CD14-positive monocyte (primary cell): ENCODE results near the gene CAMK1D. TPM values are rescaled to one million over a fixed set of nuclear protein-coding genes. Genes with fewer than 3 reads are reported as not detected.

Source experiments
- DNase-seq, 3 donors: peaks; one replicate each; pipeline ENCODE4 v3.0.0-alpha.2; 2011 to 2022
- H2AFZ ChIP-seq: 2 replicates; pipeline ENCODE4 v1.6.0; 2012; ENCODE audit warnings: mild to moderate bottlenecking, low read depth, low read length, inconsistent platforms; ENCODE audit not compliant: insufficient read depth, poor library complexity, severe bottlenecking
- H3K27ac ChIP-seq, 2 donors: 1 replicate in 1 of 2; 2 replicates in 1 of 2; pipeline ENCODE4 v1.5.1; 2012 to 2013; ENCODE audit warnings: low read length in 2 of 2, control low read depth in 1 of 2, inconsistent platforms in 1 of 2, low read depth in 1 of 2, mild to moderate bottlenecking in 1 of 2
- H3K27me3 ChIP-seq, 2 donors: one replicate each; pipeline versions ENCODE4 v1.6.0 to v1.6.1; 2011 to 2013; ENCODE audit warnings: low read length in 2 of 2; ENCODE audit not compliant: control insufficient read depth in 2 of 2, insufficient read depth in 2 of 2
- H3K36me3 ChIP-seq, 2 donors: replicated peaks in 1 of 2; 1 replicate in 1 of 2; 2 replicates in 1 of 2; pipeline versions ENCODE4 v1.5.1 to v1.6.1; 2012 to 2013; ENCODE audit warnings: low read length in 2 of 2, control low read depth in 1 of 2, inconsistent platforms in 1 of 2, mild to moderate bottlenecking in 1 of 2; ENCODE audit not compliant: insufficient read depth in 2 of 2, control insufficient read depth in 1 of 2
- H3K4me1 ChIP-seq, 2 donors: 1 replicate in 1 of 2; 2 replicates in 1 of 2; pipeline versions ENCODE4 v1.5.1 to v1.6.1; 2012 to 2013; ENCODE audit warnings: low read length in 2 of 2, control low read depth in 1 of 2, inconsistent platforms in 1 of 2, mild to moderate bottlenecking in 1 of 2, moderate library complexity in 1 of 2; ENCODE audit not compliant: insufficient read depth in 2 of 2, control insufficient read depth in 1 of 2
- H3K4me2 ChIP-seq: replicated peaks from 2 replicates; pipeline ENCODE3; 2012; ENCODE audit warnings: low read length, moderate library complexity, mild to moderate bottlenecking; ENCODE audit not compliant: poor library complexity, severe bottlenecking; ENCODE audit errors: extremely low read depth
- H3K4me3 ChIP-seq, 3 experiments: fragments of 200-600 bp in 1 of 3; sonication (generic) in 1 of 3; replicated peaks in 1 of 3; 1 replicate in 2 of 3; 2 replicates in 1 of 3; pipeline ENCODE4 v1.5.1; 2011 to 2013; ENCODE audit warnings: low read length in 3 of 3, mild to moderate bottlenecking in 3 of 3, control low read depth in 2 of 3, low read depth in 2 of 3, inconsistent platforms in 1 of 3, moderate library complexity in 1 of 3
- H3K79me2 ChIP-seq: 2 replicates; pipeline ENCODE4 v1.6.0; 2012; ENCODE audit warnings: mild to moderate bottlenecking, control low read depth, inconsistent platforms, low read length, moderate library complexity; ENCODE audit not compliant: insufficient read depth
- H3K9ac ChIP-seq: 2 replicates; pipeline ENCODE4 v1.6.0; 2017; ENCODE audit warnings: low read length, mild to moderate bottlenecking; ENCODE audit not compliant: insufficient read depth, poor library complexity, severe bottlenecking
- H3K9me3 ChIP-seq, 2 donors: replicated peaks in 1 of 2; 1 replicate in 1 of 2; 2 replicates in 1 of 2; pipeline versions ENCODE4 v1.5.1 to v1.6.1; 2012 to 2013; ENCODE audit warnings: low read length in 2 of 2, control low read depth in 1 of 2; ENCODE audit not compliant: control insufficient read depth in 1 of 2, insufficient read depth in 1 of 2
- H4K20me1 ChIP-seq: 2 replicates; pipeline ENCODE4 v1.6.0; 2012; ENCODE audit warnings: mild to moderate bottlenecking, low read length, control low read depth, moderate library complexity; ENCODE audit not compliant: insufficient read depth
- H3K27ac Mint-ChIP-seq, 7 donors: one replicate each; pipeline ENCODE4 v1.8.0; 2020; ENCODE audit warnings: mild to moderate bottlenecking in 7 of 7, mixed read lengths in 7 of 7, moderate library complexity in 6 of 7, inconsistent platforms in 2 of 7
- H3K27me3 Mint-ChIP-seq, 3 donors: one replicate each; pipeline ENCODE4 v1.8.0; 2021 to 2022; ENCODE audit warnings: low read depth in 3 of 3, mild to moderate bottlenecking in 3 of 3, mixed read lengths in 3 of 3, moderate library complexity in 3 of 3, inconsistent platforms in 1 of 3
- H3K36me3 Mint-ChIP-seq, 2 donors: one replicate each; pipeline ENCODE4 v1.8.0; 2020; ENCODE audit warnings: mixed read lengths in 2 of 2, inconsistent platforms in 1 of 2, mild to moderate bottlenecking in 1 of 2
- H3K4me1 Mint-ChIP-seq: one replicate; pipeline ENCODE4 v1.8.0; 2020; ENCODE audit warnings: mild to moderate bottlenecking, mixed read lengths
- H3K4me3 Mint-ChIP-seq, 2 donors: one replicate each; pipeline ENCODE4 v1.8.0; 2020; ENCODE audit warnings: mild to moderate bottlenecking in 2 of 2, mixed read lengths in 2 of 2, moderate library complexity in 1 of 2
- H3K9me3 Mint-ChIP-seq, 7 donors: one replicate each; pipeline ENCODE4 v1.8.0; 2020 to 2022; ENCODE audit warnings: mixed read lengths in 7 of 7, mild to moderate bottlenecking in 6 of 7, moderate library complexity in 6 of 7, inconsistent platforms in 2 of 7
- CTCF ChIP-seq: fragments of 200-600 bp; IDR thresholded peaks from one replicate; pipeline ENCODE4 v1.8.0; 2022; ENCODE audit warnings: antibody characterized with exemption, mild to moderate bottlenecking
- WGBS: methylation state at CpG from one replicate; pipeline ENCODE4 v1.1.5; 2013; ENCODE audit warnings: missing lambda C conversion rate; ENCODE audit not compliant: insufficient coverage; 5-methylcytosine and 5-hydroxymethylcytosine counted together
- intact Hi-C, 2 donors: fragments of 100-400 bp; cut with micrococcal nuclease; formaldehyde crosslinking; loops; one replicate each; pipeline versions ENCODE4 v1.15.0 to v1.15.1; 2023
- polyA plus RNA-seq, 3 donors: library from polyadenylated mRNA; depleted of rRNA in 1 of 3; unstranded in 2 of 3; stranded (reverse) in 1 of 3; fragments of 300-500 nt in 2 of 3; fragments of >200 nt in 1 of 3; fragmentation: Illumina TruSeq in 2 of 3; gene quantifications; 1 replicate in 2 of 3; 2 replicates in 1 of 3; pipeline ENCODE4 v1.2.3, GENCODE V29; 2012 to 2021

CAMK1D gene
- polyA plus RNA-seq, 3 donors: 6.7 to 11.8 (median 7.1) TPM

- intact Hi-C loops: no loop called here
- Mint-ChIP-seq H3K4me3 (no peak overlapping the region), H3K27me3 (peaks cover 3 to 23% (median 14%) of the 10 kb centered on the region in 3 donors), H3K36me3 (peaks cover 0 to 2% of the 10 kb centered on the region in 2 donors), H3K4me1 (peaks cover 11% of the 10 kb centered on the region), H3K9me3 (peaks cover 0 to 8% (median 3%) of the 10 kb centered on the region in 7 donors), H3K27ac (no peak overlapping the region)
- WGBS: 82% methylated on average over 6 of the region's 8 CpGs
- H3K9ac ChIP-seq: no peak overlapping the region
- no peak overlapping the region for H3K4me3 ChIP-seq
- H4K20me1 ChIP-seq: peaks cover 30% of the 10 kb centered on the region
- DNase-seq: no peak
- peaks cover 3 to 12% of the 10 kb centered on the region in 2 donors for H3K27me3 ChIP-seq
- H3K79me2 ChIP-seq: no peaks in the 10 kb centered on the region
- no peak for TF ChIP-seq CTCF
- peaks cover 0 to 4% of the 10 kb centered on the region in 2 donors for H3K9me3 ChIP-seq
- H3K27ac ChIP-seq: no peak overlapping the region
- peaks cover 0 to 3% of the 10 kb centered on the region in 2 donors for H3K4me1 ChIP-seq
- H3K4me2 ChIP-seq: no peak overlapping the region
- H2AFZ ChIP-seq: no peak overlapping the region
- H3K36me3 ChIP-seq: no peaks in the 10 kb centered on the region
These were observed 239.9 kb downstream of the CAMK1D start for GRCh38 chr10:12589291-12589690.

- peaks cover 0 to 7% (median 3%) of the 10 kb centered on the region in 7 donors for H3K9me3 Mint-ChIP-seq
- no peaks in the 10 kb centered on the region for H3K79me2 ChIP-seq
- intact Hi-C loops: no loop called here
- peaks cover 0 to 3% of the 10 kb centered on the region in 2 donors for H3K4me1 ChIP-seq
- H2AFZ ChIP-seq: no peak overlapping the region
- no peak for DNase-seq
- H3K4me2 ChIP-seq: no peak overlapping the region
- TF ChIP-seq CTCF: no peak
- H3K4me3 ChIP-seq: no peak overlapping the region
- H3K27ac Mint-ChIP-seq: no peak overlapping the region
- H3K36me3 ChIP-seq: no peaks in the 10 kb centered on the region
- H3K27me3 Mint-ChIP-seq: peaks cover 3 to 23% (median 14%) of the 10 kb centered on the region in 3 donors
- H4K20me1 ChIP-seq: peaks cover 25% of the 10 kb centered on the region
- no peak overlapping the region for H3K4me3 Mint-ChIP-seq
- H3K27ac ChIP-seq: no peak overlapping the region
- peaks cover 0 to 4% of the 10 kb centered on the region in 2 donors for H3K9me3 ChIP-seq
- 100% methylated on average over 2 of the region's 4 CpGs for WGBS
- peaks cover 16% of the 10 kb centered on the region for H3K4me1 Mint-ChIP-seq
- H3K27me3 ChIP-seq: peaks cover 3 to 12% of the 10 kb centered on the region in 2 donors
- peaks cover 0 to 2% of the 10 kb centered on the region in 2 donors for H3K36me3 Mint-ChIP-seq
- H3K9ac ChIP-seq: no peak overlapping the region
These were observed 240.4 kb downstream of the CAMK1D start for GRCh38 chr10:12589791-12590190.
